ENCODE results near the gene MAML1. TPM values are rescaled to one million over a fixed set of nuclear protein-coding genes. Genes with fewer than 3 reads are reported as not detected.
"Not testable (repeated sequence)": the region's sequence is repeated elsewhere in the genome, so short reads cannot be mapped to it uniquely, and the experiment has no call there.

Gene MAML1, protein sequence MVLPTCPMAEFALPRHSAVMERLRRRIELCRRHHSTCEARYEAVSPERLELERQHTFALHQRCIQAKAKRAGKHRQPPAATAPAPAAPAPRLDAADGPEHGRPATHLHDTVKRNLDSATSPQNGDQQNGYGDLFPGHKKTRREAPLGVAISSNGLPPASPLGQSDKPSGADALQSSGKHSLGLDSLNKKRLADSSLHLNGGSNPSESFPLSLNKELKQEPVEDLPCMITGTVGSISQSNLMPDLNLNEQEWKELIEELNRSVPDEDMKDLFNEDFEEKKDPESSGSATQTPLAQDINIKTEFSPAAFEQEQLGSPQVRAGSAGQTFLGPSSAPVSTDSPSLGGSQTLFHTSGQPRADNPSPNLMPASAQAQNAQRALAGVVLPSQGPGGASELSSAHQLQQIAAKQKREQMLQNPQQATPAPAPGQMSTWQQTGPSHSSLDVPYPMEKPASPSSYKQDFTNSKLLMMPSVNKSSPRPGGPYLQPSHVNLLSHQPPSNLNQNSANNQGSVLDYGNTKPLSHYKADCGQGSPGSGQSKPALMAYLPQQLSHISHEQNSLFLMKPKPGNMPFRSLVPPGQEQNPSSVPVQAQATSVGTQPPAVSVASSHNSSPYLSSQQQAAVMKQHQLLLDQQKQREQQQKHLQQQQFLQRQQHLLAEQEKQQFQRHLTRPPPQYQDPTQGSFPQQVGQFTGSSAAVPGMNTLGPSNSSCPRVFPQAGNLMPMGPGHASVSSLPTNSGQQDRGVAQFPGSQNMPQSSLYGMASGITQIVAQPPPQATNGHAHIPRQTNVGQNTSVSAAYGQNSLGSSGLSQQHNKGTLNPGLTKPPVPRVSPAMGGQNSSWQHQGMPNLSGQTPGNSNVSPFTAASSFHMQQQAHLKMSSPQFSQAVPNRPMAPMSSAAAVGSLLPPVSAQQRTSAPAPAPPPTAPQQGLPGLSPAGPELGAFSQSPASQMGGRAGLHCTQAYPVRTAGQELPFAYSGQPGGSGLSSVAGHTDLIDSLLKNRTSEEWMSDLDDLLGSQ
- total RNA-seq (2012; rRNA removed): 5.8 and 6.6 TPM in 2 replicates

DNA sequence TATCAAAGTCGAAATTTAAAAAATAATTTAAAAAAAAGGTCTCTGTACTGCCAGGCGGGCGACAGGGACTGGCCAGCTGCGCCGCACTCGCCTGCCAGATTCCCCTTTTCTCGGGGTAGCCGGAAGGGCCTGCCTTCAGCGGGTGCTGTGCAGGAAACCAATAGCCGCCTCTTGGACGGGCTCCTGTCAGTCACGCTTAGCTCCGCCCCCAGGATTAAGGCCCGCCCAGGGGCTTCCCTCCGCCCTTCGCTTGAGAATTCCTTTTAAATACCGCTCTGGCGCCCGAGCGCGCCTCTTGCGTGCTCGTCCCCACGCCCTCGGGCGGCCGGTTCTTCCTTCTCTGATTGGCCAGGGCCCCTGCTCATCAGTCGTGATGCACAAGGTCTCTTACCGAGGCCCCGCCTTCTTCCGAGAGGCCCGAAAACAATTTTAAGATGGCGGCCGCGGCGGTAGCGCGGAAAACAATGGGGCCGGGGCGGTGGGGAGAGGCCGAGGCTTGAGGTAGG lies at the start of gene MAML1:
Gene MAML1, plus strand, starts transcription at position 411 of the 506 bp plus-strand sequence. CDS start 291 bp downstream, outside the sequence.
- Histone ChIP-seq H3K4me1 (ENCODE audit: control insufficient read depth, insufficient read depth, low read length) (peaks cover 23% of the 10 kb centered on the region), H3K4me3 (ENCODE audit: low read length) (peak within 1 kb of the TSS; percentile 97), H3K9me3 (replicated peaks; ENCODE audit: low read length) (no peaks in the 10 kb centered on the region), H3K36me3 (ENCODE audit: insufficient read depth, low read length) (peaks cover 35% of the 10 kb centered on the region), H3K4me2 (ENCODE audit: low read length) (peak within 1 kb of the TSS; percentile 96), H3K27me3 (ENCODE audit: control insufficient read depth, insufficient read depth, low read length) (no peaks in the 10 kb centered on the region), H3K9ac (ENCODE audit: low read depth, low read length) (peak within 1 kb of the TSS; percentile 89)

DNA sequence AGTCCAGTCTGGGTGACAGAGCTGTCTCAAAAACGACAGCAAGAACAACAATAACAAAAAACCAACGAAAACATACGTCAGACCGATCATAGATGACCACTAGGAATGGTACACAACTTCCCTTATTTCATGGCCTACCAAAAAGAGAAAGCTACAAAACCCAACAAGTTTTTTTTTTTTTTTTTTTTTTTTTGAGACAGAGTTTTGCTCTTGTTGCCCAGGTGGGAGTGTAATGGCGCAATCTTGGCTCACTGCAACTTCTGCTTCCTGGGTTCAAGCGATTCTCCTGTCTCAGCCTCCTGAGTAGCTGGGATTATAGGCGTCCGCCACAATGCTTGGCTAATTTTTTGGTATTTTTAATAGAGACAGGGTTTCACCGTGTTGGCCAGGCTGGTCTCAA lies 43.4 kb upstream of the MAML1 start:
- not testable (repeated sequence) for H3K27me3 ChIP-seq (ENCODE audit: control insufficient read depth, insufficient read depth, low read length); H3K4me1 ChIP-seq (ENCODE audit: control insufficient read depth, insufficient read depth, low read length); H3K4me2 ChIP-seq (ENCODE audit: low read length); H3K4me3 ChIP-seq (ENCODE audit: low read length); H3K9ac ChIP-seq (ENCODE audit: low read depth, low read length); H3K36me3 ChIP-seq (ENCODE audit: insufficient read depth, low read length); H3K9me3 ChIP-seq (replicated peaks; ENCODE audit: low read length)

DNA sequence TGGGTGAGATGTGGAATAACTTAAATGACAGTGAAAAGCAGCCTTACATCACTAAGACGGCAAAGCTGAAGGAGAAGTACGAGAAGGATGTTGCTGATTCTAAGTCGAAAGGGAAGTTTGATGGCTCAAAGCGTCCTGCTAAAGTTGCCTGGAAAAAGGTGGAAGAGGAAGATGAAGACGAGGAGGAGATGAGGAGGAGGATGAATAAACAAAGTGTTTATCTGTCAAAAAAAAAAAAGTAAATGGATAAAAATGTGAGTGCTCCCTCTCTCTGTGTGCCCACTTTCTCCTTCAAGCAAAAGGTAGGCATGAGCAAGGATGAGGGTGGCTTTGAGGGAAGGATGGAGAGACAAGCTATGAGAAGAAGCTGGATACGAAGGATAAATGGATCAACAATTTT lies 38.1 kb upstream of the MAML1 start:
- Histone ChIP-seq H3K9me3 (replicated peaks; ENCODE audit: low read length) (no peaks in the 10 kb centered on the region), H3K27me3 (ENCODE audit: control insufficient read depth, insufficient read depth, low read length) (no peaks in the 10 kb centered on the region), H3K4me1 (ENCODE audit: control insufficient read depth, insufficient read depth, low read length) (peaks cover 10% of the 10 kb centered on the region), H3K4me3 (ENCODE audit: low read length) (no peak overlapping the region), H3K9ac (ENCODE audit: low read depth, low read length) (no peak overlapping the region), H3K36me3 (ENCODE audit: insufficient read depth, low read length) (no peaks in the 10 kb centered on the region), H3K4me2 (ENCODE audit: low read length) (no peak overlapping the region)

DNA sequence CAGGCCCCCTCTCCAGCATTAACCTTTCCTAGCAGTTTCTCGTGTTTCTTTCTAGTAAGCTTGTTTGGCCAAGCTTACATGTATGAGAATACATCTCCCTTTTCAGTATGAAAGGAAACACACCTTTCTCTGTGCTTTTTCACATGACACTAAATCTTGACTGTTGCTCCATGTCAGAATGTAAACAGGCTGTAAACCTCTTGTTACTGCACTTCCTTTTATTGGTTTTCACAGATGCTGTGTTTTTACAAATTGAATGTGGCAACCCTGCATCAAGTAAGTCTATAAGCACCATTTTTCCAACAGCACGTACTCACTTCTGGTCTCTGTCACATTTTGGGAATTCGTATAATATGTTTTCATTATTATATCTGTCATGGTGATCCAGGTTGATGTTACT lies 36.0 kb upstream of the MAML1 start:
- no peaks in the 10 kb centered on the region for H3K9me3 ChIP-seq (replicated peaks; ENCODE audit: low read length)

DNA sequence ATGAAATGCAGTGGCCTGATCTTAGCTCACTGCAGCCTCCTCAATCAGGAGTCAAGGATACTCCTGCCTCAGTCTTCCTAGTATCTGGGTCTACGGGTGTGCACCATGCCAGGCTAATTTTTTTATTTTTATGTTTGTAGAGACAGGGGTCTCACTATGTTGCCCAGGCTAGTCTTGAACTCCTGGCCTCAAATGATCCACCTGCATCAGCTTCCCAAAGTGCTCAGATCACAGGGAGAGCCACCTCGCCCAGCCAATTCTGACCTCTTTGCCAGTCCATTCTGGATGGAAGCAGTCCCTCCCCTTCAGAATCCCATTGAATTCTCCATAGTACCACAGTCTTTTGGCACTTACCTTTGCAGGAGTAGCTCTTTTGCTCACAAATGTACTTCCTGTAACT lies 35.5 kb upstream of the MAML1 start:
- Histone ChIP-seq H3K36me3 (ENCODE audit: insufficient read depth, low read length) (peaks cover 8% of the 10 kb centered on the region), H3K4me3 (ENCODE audit: low read length) (no peak overlapping the region), H3K4me1 (ENCODE audit: control insufficient read depth, insufficient read depth, low read length) (peaks cover 15% of the 10 kb centered on the region), H3K27me3 (ENCODE audit: control insufficient read depth, insufficient read depth, low read length) (no peaks in the 10 kb centered on the region), H3K9me3 (replicated peaks; ENCODE audit: low read length) (no peaks in the 10 kb centered on the region), H3K4me2 (ENCODE audit: low read length) (no peak overlapping the region), H3K9ac (ENCODE audit: low read depth, low read length) (no peak overlapping the region)

More for the DNA sequence above, 36.0 kb upstream of the MAML1 start:
- H3K4me3 ChIP-seq (ENCODE audit: low read length): no peak overlapping the region
- H3K27me3 ChIP-seq (ENCODE audit: control insufficient read depth, insufficient read depth, low read length): no peaks in the 10 kb centered on the region
- H3K36me3 ChIP-seq (ENCODE audit: insufficient read depth, low read length): peaks cover 5% of the 10 kb centered on the region
- H3K9ac ChIP-seq (ENCODE audit: low read depth, low read length): no peak overlapping the region
- H3K4me1 ChIP-seq (ENCODE audit: control insufficient read depth, insufficient read depth, low read length): peaks cover 15% of the 10 kb centered on the region
- H3K4me2 ChIP-seq (ENCODE audit: low read length): no peak overlapping the region

DNA sequence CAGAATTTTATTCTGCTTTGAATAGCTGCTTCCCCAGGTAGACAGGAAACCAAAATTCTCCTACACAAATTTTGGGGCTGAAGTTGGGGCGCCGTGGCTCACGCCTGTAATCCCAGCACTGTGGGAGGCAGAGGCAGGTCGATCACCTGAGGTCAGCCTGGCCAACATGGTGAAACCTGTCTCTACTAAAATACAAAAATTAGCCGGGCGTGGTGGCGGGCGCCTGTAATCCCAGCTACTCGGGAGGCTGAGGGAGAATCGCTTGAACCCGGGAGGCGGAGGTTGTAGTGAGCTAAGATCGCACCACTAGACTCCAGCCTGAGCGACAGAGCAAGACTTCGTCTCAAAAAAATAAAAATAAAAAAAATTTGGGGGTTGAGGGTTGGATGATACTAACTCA lies 35.1 kb upstream of the MAML1 start:
- Histone ChIP-seq H3K9ac (ENCODE audit: low read depth, low read length) (peak overlapping the region; percentile 95), H3K4me3 (ENCODE audit: low read length) (peak overlapping the region; percentile 84), H3K4me2 (ENCODE audit: low read length) (peak overlapping the region; percentile 95), H3K36me3 (ENCODE audit: insufficient read depth, low read length) (peaks cover 11% of the 10 kb centered on the region), H3K4me1 (ENCODE audit: control insufficient read depth, insufficient read depth, low read length) (peaks cover 15% of the 10 kb centered on the region)
- not testable (repeated sequence) for H3K9me3 ChIP-seq (replicated peaks; ENCODE audit: low read length); H3K27me3 ChIP-seq (ENCODE audit: control insufficient read depth, insufficient read depth, low read length)

DNA sequence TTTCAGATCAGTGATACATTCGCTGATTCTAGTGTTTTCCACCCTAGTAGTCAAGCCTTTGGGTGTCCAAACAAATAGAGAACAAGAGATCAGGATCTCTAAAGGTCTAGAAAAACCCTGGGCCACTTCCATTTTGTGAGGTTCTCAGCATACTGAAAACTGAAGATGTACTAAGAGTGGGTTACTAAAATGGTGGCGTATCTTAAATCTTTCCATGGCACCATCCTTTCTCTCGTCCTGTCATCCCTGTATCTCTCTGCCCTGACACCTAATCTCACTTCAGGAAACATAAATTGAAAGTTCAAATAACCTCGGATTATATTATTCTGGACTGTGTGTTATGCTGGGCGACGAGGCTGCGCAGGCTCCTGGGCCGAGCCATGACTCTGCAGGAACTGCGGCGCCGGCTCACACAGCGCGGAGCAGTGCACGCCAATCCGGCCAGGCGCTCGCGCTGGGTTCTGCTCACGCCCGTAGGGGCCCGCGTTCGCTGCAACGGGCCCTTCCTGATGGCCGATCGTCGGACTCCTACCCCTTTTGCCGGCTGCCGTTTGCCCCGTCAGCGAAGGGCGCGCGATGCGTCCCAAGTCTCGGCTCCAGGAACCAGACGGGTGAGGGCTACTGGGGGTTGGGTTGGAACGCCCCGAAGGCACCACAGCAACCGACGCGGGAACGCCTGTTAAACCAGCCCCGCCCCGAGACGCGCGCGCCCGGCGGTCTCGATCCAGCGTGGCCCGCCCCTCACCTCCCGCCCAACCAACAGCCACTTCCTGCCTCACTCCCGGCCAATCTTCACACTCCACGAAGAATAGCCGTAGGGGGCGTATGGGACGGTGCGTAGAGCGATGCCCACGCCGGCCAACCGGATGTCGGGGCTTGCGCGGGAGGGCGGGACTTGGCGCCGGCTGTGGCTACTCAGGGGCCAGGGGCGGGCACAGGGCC lies 34.4 kb upstream of the MAML1 start:
- H3K27me3 ChIP-seq (ENCODE audit: control insufficient read depth, insufficient read depth, low read length): no peaks in the 10 kb centered on the region
- H3K4me1 ChIP-seq (ENCODE audit: control insufficient read depth, insufficient read depth, low read length): peaks cover 15% of the 10 kb centered on the region
- H3K36me3 ChIP-seq (ENCODE audit: insufficient read depth, low read length): peaks cover 17% of the 10 kb centered on the region
- peak overlapping the region; percentile 87 for H3K4me3 ChIP-seq (ENCODE audit: low read length)
- no peaks in the 10 kb centered on the region for H3K9me3 ChIP-seq (replicated peaks; ENCODE audit: low read length)
- peak overlapping the region; percentile 95 for H3K4me2 ChIP-seq (ENCODE audit: low read length)
- H3K9ac ChIP-seq (ENCODE audit: low read depth, low read length): peak overlapping the region; percentile 99

DNA sequence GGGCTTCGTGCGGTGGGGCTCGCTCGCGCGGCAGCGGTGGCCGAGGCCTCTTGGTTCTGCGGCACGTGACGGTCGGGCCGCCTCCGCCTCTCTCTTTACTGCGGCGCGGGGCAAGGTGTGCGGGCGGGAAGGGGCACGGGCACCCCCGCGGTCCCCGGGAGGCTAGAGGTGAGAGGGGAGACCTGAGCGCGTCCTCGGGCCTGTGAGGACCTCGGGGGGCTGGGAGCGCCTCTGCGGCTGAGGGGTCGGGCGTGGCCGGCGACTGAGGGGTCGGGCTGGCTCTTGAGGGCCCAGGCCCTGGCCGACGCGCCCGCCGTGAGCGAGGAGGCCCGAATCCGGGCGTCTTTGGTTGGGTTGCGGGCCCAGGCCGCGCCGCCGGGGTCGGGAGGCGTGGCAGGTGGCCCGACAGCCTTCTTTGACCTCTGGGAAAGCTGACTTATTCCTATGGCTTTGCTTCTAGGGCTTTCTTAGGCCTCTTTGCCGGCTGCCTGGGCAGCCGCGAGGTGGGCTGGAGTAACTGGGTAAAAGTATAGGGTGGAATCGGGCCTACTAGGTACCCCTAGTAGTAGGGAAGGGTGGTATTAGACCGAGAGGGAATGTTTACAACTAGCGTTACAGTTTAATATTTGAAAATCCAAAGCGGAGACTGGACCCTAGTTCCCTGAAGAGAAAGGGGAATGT lies 33.5 kb upstream of the MAML1 start, which contains the start of gene CANX:
Gene CANX, plus strand, starts transcription at position 33 of the 681 bp plus-strand sequence. CDS start 6,715 bp downstream, outside the sequence.
- peak within 1 kb of the TSS; percentile 99 for H3K9ac ChIP-seq (ENCODE audit: low read depth, low read length)
- H3K4me3 ChIP-seq (ENCODE audit: low read length): peak within 1 kb of the TSS; percentile 87
- H3K27me3 ChIP-seq (ENCODE audit: control insufficient read depth, insufficient read depth, low read length): no peaks in the 10 kb centered on the region
- H3K4me1 ChIP-seq (ENCODE audit: control insufficient read depth, insufficient read depth, low read length): peaks cover 19% of the 10 kb centered on the region
- peak within 1 kb of the TSS; percentile 95 for H3K4me2 ChIP-seq (ENCODE audit: low read length)
- H3K36me3 ChIP-seq (ENCODE audit: insufficient read depth, low read length): peaks cover 25% of the 10 kb centered on the region
- H3K9me3 ChIP-seq (replicated peaks; ENCODE audit: low read length): no peaks in the 10 kb centered on the region

DNA sequence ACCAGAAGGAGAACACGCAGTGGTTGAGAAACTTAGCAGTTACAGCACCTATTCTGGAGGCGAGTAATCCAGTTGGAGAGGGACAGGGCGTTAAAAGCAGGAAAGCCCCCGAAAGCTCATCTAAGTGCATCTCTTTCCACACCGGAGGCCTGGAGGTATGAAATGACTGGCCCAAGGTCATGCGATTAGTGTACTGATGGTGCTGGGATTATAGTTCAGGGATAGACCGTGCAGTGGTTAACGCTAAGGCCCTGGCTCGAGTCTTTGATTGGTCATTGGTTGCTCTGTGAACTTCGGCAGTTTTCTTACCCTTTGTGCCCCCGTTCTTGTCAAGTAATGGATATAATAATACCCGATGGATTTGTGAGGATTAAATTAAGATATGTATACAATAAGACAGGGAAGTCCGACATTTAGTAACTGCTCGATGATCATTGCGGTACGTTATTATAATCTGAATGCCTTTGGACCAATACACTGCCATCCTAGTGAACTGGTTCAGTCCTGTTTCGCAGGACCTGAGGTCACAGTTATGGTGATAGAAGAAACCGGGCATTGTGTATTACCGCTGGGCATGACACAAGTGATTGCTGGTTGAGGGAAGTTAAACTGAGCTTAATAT lies 32.9 kb upstream of the MAML1 start:
- Histone ChIP-seq H3K4me3 (ENCODE audit: low read length) (peak overlapping the region; percentile 87), H3K9me3 (replicated peaks; ENCODE audit: low read length) (no peaks in the 10 kb centered on the region), H3K27me3 (ENCODE audit: control insufficient read depth, insufficient read depth, low read length) (no peaks in the 10 kb centered on the region), H3K4me1 (ENCODE audit: control insufficient read depth, insufficient read depth, low read length) (peaks cover 19% of the 10 kb centered on the region), H3K4me2 (ENCODE audit: low read length) (peak overlapping the region; percentile 85), H3K9ac (ENCODE audit: low read depth, low read length) (peak overlapping the region; percentile 99), H3K36me3 (ENCODE audit: insufficient read depth, low read length) (peaks cover 26% of the 10 kb centered on the region)

All from skeletal muscle satellite cell (primary cell).